ENCODE results near the gene CEP162.
"Not testable (repeated sequence)": the region's sequence is repeated elsewhere in the genome, so short reads cannot be mapped to it uniquely, and the experiment has no call there.

- TF ChIP-seq TAF1 (IDR thresholded peaks at IDR 0.05; ENCODE audit: low read depth, low read length); PAX5 (IDR thresholded peaks at IDR 0.05; ENCODE audit: insufficient read depth, low read length, severe bottlenecking); POLR2A (IDR thresholded peaks at IDR 0.05; ENCODE audit: low read depth, low read length); POLR2AphosphoS5 (IDR thresholded peaks at IDR 0.05; ENCODE audit: low read depth, low read length); SPI1 (IDR thresholded peaks at IDR 0.05; ENCODE audit: low read depth, low read length); POU2F2 (IDR thresholded peaks at IDR 0.05; ENCODE audit: low read depth, low read length): not testable (repeated sequence)
Measured at GRCh38 chr6:84189356-84189755, 38.1 kb downstream of the CEP162 start.
